ENCODE results near the gene HSDL2.

GRCh38 chr9:112348257-112349007, 31.5 kb upstream of the HSDL2 start:
- no peak for TF ChIP-seq CTCF (conservative IDR thresholded peaks at IDR 0.05)
- TF ChIP-seq EZH2 (IDR thresholded peaks at IDR 0.05; ENCODE audit: low read depth), result no peak

Data from PC-9 (cell line).